H1 (cell line): ENCODE results near the gene ARID4B. TPM values are rescaled to one million over a fixed set of nuclear protein-coding genes. Genes with fewer than 3 reads are reported as not detected.

Source experiments
- CTCF ChIA-PET: fragments of 300-600 bp; sonication (Branson Sonifier 250); formaldehyde crosslinking; loops from one replicate; lab custom pipeline; 2021; ENCODE audit not compliant: partially characterized antibody; lab: Charles Lee
- POLR2A ChIA-PET: fragments of 300-600 bp; sonication (Branson Sonifier 250); formaldehyde crosslinking; loops from one replicate; lab custom pipeline; 2021; ENCODE audit warnings: inconsistent platforms; ENCODE audit not compliant: partially characterized antibody; lab: Charles Lee
- DNase-seq, 2 experiments: peaks; one replicate each; pipeline versions ENCODE4 v3.0.0 to v3.0.0-alpha.2; 2010 to 2022; ENCODE audit warnings: low spot score in 2 of 2, low read depth in 1 of 2, mixed read lengths in 1 of 2
- FAIRE-seq: peaks from 2 replicates; lab custom pipeline; 2011; peaks lifted over from hg19 to GRCh38; lab: Jason Lieb, UNC
- H2AFZ ChIP-seq: 2 replicates; pipeline ENCODE4 v1.8.1; 2012; ENCODE audit warnings: low read length, inconsistent platforms
- H2AK5ac ChIP-seq: 2 replicates; pipeline ENCODE4 v1.6.1; 2013; ENCODE audit warnings: low read depth, low read length
- H2BK120ac ChIP-seq: replicated peaks from 2 replicates; pipeline ENCODE3; 2013; ENCODE audit warnings: low read depth, low read length, inconsistent platforms
- H2BK12ac ChIP-seq: 2 replicates; pipeline ENCODE4 v1.6.1; 2013; ENCODE audit warnings: low read depth, low read length
- H2BK15ac ChIP-seq: 2 replicates; pipeline ENCODE4 v1.6.1; 2013; ENCODE audit warnings: low read length
- H2BK20ac ChIP-seq: 2 replicates; pipeline ENCODE4 v1.6.1; 2013; ENCODE audit warnings: low read length
- H2BK5ac ChIP-seq: 2 replicates; pipeline ENCODE4 v1.6.1; 2013; ENCODE audit warnings: low read depth, low read length
- H3K14ac ChIP-seq: 2 replicates; pipeline ENCODE4 v1.6.1; 2013; ENCODE audit warnings: inconsistent platforms; ENCODE audit not compliant: insufficient read length
- H3K18ac ChIP-seq: 2 replicates; pipeline ENCODE4 v1.6.1; 2013; ENCODE audit warnings: low read length; ENCODE audit errors: extremely low read depth
- H3K23ac ChIP-seq: 2 replicates; pipeline ENCODE4 v1.6.1; 2013; ENCODE audit warnings: inconsistent platforms; ENCODE audit not compliant: insufficient read length
- H3K23me2 ChIP-seq: 2 replicates; pipeline ENCODE4 v1.6.1; 2013; ENCODE audit warnings: low read depth, low read length
- H3K27ac ChIP-seq: 2 replicates; pipeline ENCODE4 v1.6.1; 2011; ENCODE audit warnings: low read depth, low read length, inconsistent platforms
- H3K27me3 ChIP-seq, 4 experiments: replicated peaks in 1 of 4; 1 replicate in 1 of 4; 2 replicates in 3 of 4; pipeline versions ENCODE4 v1.6.1 to v1.8.1; 2011 to 2013; ENCODE audit warnings: low read length in 3 of 4, mild to moderate bottlenecking in 3 of 4, inconsistent platforms in 2 of 4, mixed read lengths in 2 of 4, moderate library complexity in 1 of 4; ENCODE audit not compliant: control insufficient read depth in 3 of 4, insufficient read depth in 3 of 4; ENCODE audit errors: extremely low read depth in 1 of 4
- H3K36me3 ChIP-seq, 4 experiments: 2 replicates each; pipeline versions ENCODE4 v1.6.1 to v1.8.1; 2011 to 2013; ENCODE audit warnings: mild to moderate bottlenecking in 4 of 4, low read length in 3 of 4, moderate library complexity in 2 of 4, control low read depth in 1 of 4, inconsistent platforms in 1 of 4; ENCODE audit not compliant: insufficient read depth in 4 of 4, control insufficient read depth in 2 of 4
- H3K4ac ChIP-seq: replicated peaks from 2 replicates; pipeline ENCODE3; 2013; ENCODE audit warnings: low read length, low read depth, mixed read lengths, inconsistent platforms; ENCODE audit not compliant: insufficient read length
- H3K4me1 ChIP-seq, 4 experiments: replicated peaks in 1 of 4; 1 replicate in 1 of 4; 2 replicates in 3 of 4; pipeline versions ENCODE4 v1.6.1 to v1.8.1; 2011 to 2013; ENCODE audit warnings: low read length in 3 of 4, inconsistent platforms in 2 of 4, mixed read lengths in 1 of 4; ENCODE audit not compliant: insufficient read depth in 4 of 4, control insufficient read depth in 3 of 4
- H3K4me2 ChIP-seq, 2 experiments: 2 replicates each; pipeline versions ENCODE4 v1.6.1 to v1.8.1; 2011 to 2013; ENCODE audit warnings: low read depth in 2 of 2, low read length in 2 of 2, control low read depth in 1 of 2, inconsistent platforms in 1 of 2, mild to moderate bottlenecking in 1 of 2; ENCODE audit not compliant: insufficient read depth in 1 of 2
- H3K4me3 ChIP-seq, 4 experiments: fragments of 200-600, 300-600 bp in 1 of 4; sonication (generic), shearing (Covaris generic), sonication (Bioruptor Twin) in 1 of 4; 2 replicates each; pipeline versions ENCODE4 v1.5.1 to v1.8.1; 2011 to 2016; ENCODE audit warnings: low read length in 4 of 4, low read depth in 3 of 4, control low read depth in 2 of 4, inconsistent platforms in 2 of 4, mild to moderate bottlenecking in 2 of 4, mixed read lengths in 1 of 4, moderate library complexity in 1 of 4; ENCODE audit not compliant: insufficient read depth in 2 of 4; ENCODE audit errors: extremely low read depth in 1 of 4
- H3K56ac ChIP-seq: replicated peaks from 2 replicates; pipeline ENCODE3; 2013; ENCODE audit warnings: low read depth, mild to moderate bottlenecking, mixed read lengths, low read length, inconsistent platforms; ENCODE audit not compliant: insufficient read length
- H3K79me1 ChIP-seq: 2 replicates; pipeline ENCODE4 v1.6.1; 2013; ENCODE audit warnings: low read depth, low read length, control low read depth
- H3K79me2 ChIP-seq, 2 experiments: 2 replicates each; pipeline versions ENCODE4 v1.6.1 to v1.8.1; 2012 to 2013; ENCODE audit warnings: low read length in 2 of 2, mild to moderate bottlenecking in 2 of 2, inconsistent platforms in 1 of 2; ENCODE audit not compliant: insufficient read depth in 2 of 2, control insufficient read depth in 1 of 2
- H3K9ac ChIP-seq, 4 experiments: replicated peaks in 1 of 4; 1 replicate in 1 of 4; 2 replicates in 3 of 4; pipeline versions ENCODE4 v1.6.1 to v1.8.1; 2011 to 2013; ENCODE audit warnings: low read depth in 3 of 4, low read length in 3 of 4, control low read depth in 2 of 4, mild to moderate bottlenecking in 2 of 4, moderate library complexity in 2 of 4, inconsistent platforms in 1 of 4; ENCODE audit errors: extremely low read depth in 1 of 4
- H3K9me3 ChIP-seq, 2 experiments: 2 replicates each; pipeline versions ENCODE4 v1.6.1 to v1.8.1; 2012 to 2013; ENCODE audit warnings: mild to moderate bottlenecking in 2 of 2, moderate library complexity in 2 of 2, control low read depth in 1 of 2, inconsistent platforms in 1 of 2, low read depth in 1 of 2, low read length in 1 of 2, mixed read lengths in 1 of 2; ENCODE audit not compliant: insufficient read depth in 2 of 2
- H4K20me1 ChIP-seq, 2 experiments: replicated peaks in 1 of 2; 2 replicates each; pipeline versions ENCODE3 to v1.8.1; 2011 to 2013; ENCODE audit warnings: inconsistent platforms in 2 of 2, low read length in 2 of 2, mild to moderate bottlenecking in 1 of 2; ENCODE audit not compliant: insufficient read depth in 2 of 2, control insufficient read depth in 1 of 2
- H4K5ac ChIP-seq: 2 replicates; pipeline ENCODE4 v1.6.1; 2013; ENCODE audit warnings: low read length, low read depth, mixed read lengths, inconsistent platforms; ENCODE audit not compliant: insufficient read length
- H4K8ac ChIP-seq: 2 replicates; pipeline ENCODE4 v1.8.0; 2013; ENCODE audit warnings: mild to moderate bottlenecking, moderate library complexity, low read length, inconsistent platforms; ENCODE audit not compliant: insufficient read depth; ENCODE audit errors: extremely low read depth
- H4K91ac ChIP-seq: replicated peaks from 2 replicates; pipeline ENCODE3; 2013; ENCODE audit warnings: low read length, mixed read lengths, inconsistent platforms; ENCODE audit not compliant: insufficient read length
- EP300 ChIP-seq, 2 experiments: IDR thresholded peaks; 1 replicate in 1 of 2; 2 replicates in 1 of 2; pipeline ENCODE4 v1.6.1; 2011 to 2012; ENCODE audit warnings: low read depth in 2 of 2, low read length in 2 of 2, mild to moderate bottlenecking in 2 of 2, borderline replicate concordance in 1 of 2, inconsistent platforms in 1 of 2, moderate library complexity in 1 of 2
- GABPA ChIP-seq: IDR thresholded peaks from 2 replicates; pipeline ENCODE4 v1.6.1; 2011; ENCODE audit warnings: mild to moderate bottlenecking, low read length, moderate library complexity, borderline replicate concordance; ENCODE audit not compliant: insufficient read depth
- HDAC2 ChIP-seq, 2 experiments: fragments of 300-600 bp in 1 of 2; sonication (generic) in 1 of 2; IDR thresholded peaks; 2 replicates each; pipeline ENCODE4 v1.6.1; 2011 to 2012; ENCODE audit warnings: low read depth in 2 of 2, low read length in 2 of 2, mild to moderate bottlenecking in 2 of 2, moderate library complexity in 2 of 2, borderline replicate concordance in 1 of 2, inconsistent platforms in 1 of 2
- JUND ChIP-seq: IDR thresholded peaks from 2 replicates; pipeline ENCODE4 v1.6.1; 2011; ENCODE audit warnings: mild to moderate bottlenecking, improper control_type of control experiment, low read length
- KDM1A ChIP-seq: fragments of 200-600, 300-600 bp; sonication (generic); IDR thresholded peaks from 2 replicates; pipeline ENCODE4 v1.7.1; 2016; ENCODE audit warnings: mild to moderate bottlenecking, low read length, borderline replicate concordance
- NANOG ChIP-seq: IDR thresholded peaks from 2 replicates; pipeline ENCODE4 v1.6.1; 2011; ENCODE audit warnings: low read length, low read depth, mild to moderate bottlenecking, inconsistent platforms; ENCODE audit not compliant: insufficient read depth, poor library complexity, severe bottlenecking
- NRF1 ChIP-seq: IDR thresholded peaks from 2 replicates; pipeline ENCODE4 v1.6.1; 2011; ENCODE audit warnings: mild to moderate bottlenecking, low read depth, low read length, improper control_type of control experiment
- PHF8 ChIP-seq: fragments of 200-600 bp; sonication (generic); conservative IDR thresholded peaks from 2 replicates; pipeline ENCODE4 v1.7.1; 2012; ENCODE audit warnings: low read depth, mild to moderate bottlenecking, inconsistent platforms, low read length, moderate library complexity
- TBP ChIP-seq: IDR thresholded peaks from 2 replicates; pipeline ENCODE4 v1.6.1; 2011; ENCODE audit warnings: low read depth, low read length, improper control_type of control experiment
- ZNF274 ChIP-seq: IDR thresholded peaks from 2 replicates; pipeline ENCODE4 v1.7.0; 2012; ENCODE audit warnings: low read length, borderline replicate concordance; ENCODE audit errors: extremely low read depth
- WGBS, 2 experiments: shearing (Covaris generic) in 1 of 2; methylation state at CpG; one replicate each; pipeline versions ENCODE4 v1.1.6 to v1.1.7; 2013 to 2015; ENCODE audit warnings: low lambda C conversion rate in 2 of 2, mixed read lengths in 2 of 2, inconsistent platforms in 1 of 2, low coverage in 1 of 2, missing lambda C conversion rate in 1 of 2; ENCODE audit not compliant: insufficient replicate concordance in 2 of 2, insufficient coverage in 1 of 2, insufficient read length in 1 of 2; ENCODE audit errors: extremely low coverage in 1 of 2, missing lambda C conversion rate in 1 of 2; 5-methylcytosine and 5-hydroxymethylcytosine counted together
- polyA plus RNA-seq, 7 experiments: library from polyadenylated mRNA; depleted of rRNA in 3 of 7; stranded (reverse) in 5 of 7; unstranded in 2 of 7; fragments of >200 nt in 5 of 7; fragments of 200-250 nt in 2 of 7; gene quantifications; 1 replicate in 5 of 7; 2 replicates in 1 of 7; 4 replicates in 1 of 7; pipeline versions ENCODE4 v1.2.1 to v1.2.3, GENCODE V29; 2011 to 2013; ENCODE audit warnings: missing spikeins in 2 of 7, mixed read lengths in 2 of 7
- total RNA-seq: library from RNA; stranded (reverse); fragmentation: NEBNext Ultra II Directional; extraction: Animal tissue kit (Norgen Biotek cat#: 25700); gene quantifications from 2 replicates; pipeline ENCODE4 v1.2.1, GENCODE V29; 2021

Gene ARID4B
- total and polyA plus RNA-seq, 2 of the 8 experiments (the other 6 are each of a cell fraction or from before 2014, with no cell fraction given): 5.1 to 28.8 TPM

DNA sequence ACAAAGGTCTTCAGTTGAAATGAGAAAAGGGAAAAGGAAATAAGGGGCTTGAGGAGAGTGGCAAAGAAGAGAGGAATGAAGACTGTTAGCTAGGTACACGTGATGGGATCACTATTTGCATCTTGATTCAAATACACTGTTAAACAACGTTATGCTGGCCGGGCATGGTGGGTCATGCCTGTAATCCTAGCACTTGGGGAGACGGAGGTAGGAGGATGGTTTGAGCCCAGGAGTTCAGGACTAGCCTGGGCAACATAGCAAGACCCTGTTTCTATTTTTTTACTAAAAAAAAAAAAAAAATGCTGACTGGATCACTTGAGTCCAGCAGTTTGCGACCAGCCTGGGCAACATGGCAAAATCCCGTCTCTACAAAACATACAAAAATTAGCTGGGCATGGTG is 169.3 kb downstream of the ARID4B start:
- WGBS, 2 experiments: 89% methylated on average over 6 of the region's 6 CpGs; no CpG with 5 or more reads in 1 of the 2 experiments
- H3K79me2 ChIP-seq: peaks cover 0 to 28% of the 10 kb centered on the region in 2 experiments; a peak in 2 of 4 replicates
- FAIRE-seq: no peak
- H4K91ac ChIP-seq: no peak overlapping the region
- H2BK20ac ChIP-seq: no peak overlapping the region
- H4K5ac ChIP-seq: no peak overlapping the region
- H3K9ac ChIP-seq: no peak overlapping the region
- H3K79me1 ChIP-seq: no peaks in the 10 kb centered on the region; the same call in 1 of the 2 replicates
- H3K4ac ChIP-seq: no peak overlapping the region
- H3K23me2 ChIP-seq: peaks cover 6% of the 10 kb centered on the region
- H2AK5ac ChIP-seq: no peak overlapping the region
- peaks cover 17 to 44% (median 37%) of the 10 kb centered on the region in 4 experiments for H3K36me3 ChIP-seq
- H4K20me1 ChIP-seq: peaks cover 0 to 4% of the 10 kb centered on the region in 2 experiments
- DNase-seq: no peak
- H3K9me3 ChIP-seq: no peaks in the 10 kb centered on the region
- no peak overlapping the region for H3K23ac ChIP-seq
- H2AFZ ChIP-seq: no peak overlapping the region
- H3K4me1 ChIP-seq: peaks cover 0 to 4% (median 1%) of the 10 kb centered on the region in 4 experiments; a peak in 4 of 7 replicates
- H3K14ac ChIP-seq: no peak overlapping the region
- H3K27ac ChIP-seq: no peak overlapping the region
- H3K56ac ChIP-seq: no peak overlapping the region
- no peak overlapping the region for H2BK12ac ChIP-seq
- H3K27me3 ChIP-seq: no peaks in the 10 kb centered on the region
- POLR2A ChIA-PET: interaction anchor here (0.6 to 2.5 kb wide), 7 partner anchors 13 to 1464 kb away, joined by 3 to 14 read pairs (median 3); partner anchors contain the start of gene TOMM20
- H2BK5ac ChIP-seq: no peak overlapping the region
- TF ChIP-seq HDAC2 (IDR thresholded peaks at IDR 0.05; ENCODE audit: borderline replicate concordance in 1 of 2, low read depth in 2 of 2, low read length in 2 of 2): no peak
- no peak for TF ChIP-seq NRF1
- TF ChIP-seq GABPA: no peak
- no peak for TF ChIP-seq EP300 (IDR thresholded peaks at IDR 0.05; ENCODE audit: borderline replicate concordance in 1 of 2, low read depth in 2 of 2, low read length in 2 of 2)
- TF ChIP-seq ZNF274: no peak
- no peak for TF ChIP-seq JUND
- no peak for TF ChIP-seq TBP
- no peak for TF ChIP-seq NANOG
- TF ChIP-seq PHF8: no peak
- no peak for TF ChIP-seq KDM1A
- TF ChIP-seq, all 59 proteins: peak for 0
- H3K4me3 ChIP-seq: no peak overlapping the region
- H3K18ac ChIP-seq: no peak overlapping the region
- CTCF ChIA-PET: interaction anchor here (0.9 kb wide), 1 partner anchor 184 kb away, joined by 3 read pairs; no protein-coding TSS in a partner anchor
- H4K8ac ChIP-seq: no peak overlapping the region
- no peak overlapping the region for H3K4me2 ChIP-seq
- no peak overlapping the region for H2BK15ac ChIP-seq
- no peak overlapping the region for H2BK120ac ChIP-seq
